Measurements from ENCODE around the gene ADGRG1.
"Not testable (repeated sequence)": the region's sequence is repeated elsewhere in the genome, so short reads cannot be mapped to it uniquely, and the experiment has no call there.

Gene ADGRG1

GRCh38 chr16:57698812-57699405 lies 70.5 kb downstream of the ADGRG1 start:
- no peak for DNase-seq (ENCODE audit: low read depth in 1 of 2, low spot score in 1 of 2)

GRCh38 chr16:57699481-57699880 lies 71.1 kb downstream of the ADGRG1 start:
- DNase-seq (ENCODE audit: low read depth in 1 of 2, low spot score in 1 of 2) = no peak

- DNase-seq (ENCODE audit: low read depth in 1 of 2, low spot score in 1 of 2) = no peak
Measured at GRCh38 chr16:57699899-57700298, 71.5 kb downstream of the ADGRG1 start.

- DNase-seq (ENCODE audit: low read depth in 1 of 2, low spot score in 1 of 2) = no peak
Measured at GRCh38 chr16:57700781-57701551, 72.5 kb downstream of the ADGRG1 start.

- DNase-seq (ENCODE audit: low read depth in 1 of 2, low spot score in 1 of 2) = no peak
Measured at GRCh38 chr16:57701759-57702371, 73.4 kb downstream of the ADGRG1 start.

- no peak for DNase-seq (ENCODE audit: low read depth in 1 of 2, low spot score in 1 of 2)
Measured at GRCh38 chr16:57703416-57704010, 75.1 kb downstream of the ADGRG1 start.

- DNase-seq (ENCODE audit: low read depth in 1 of 2, low spot score in 1 of 2) = no peak
Measured at GRCh38 chr16:57704011-57704904, 75.8 kb downstream of the ADGRG1 start.

- DNase-seq (ENCODE audit: low read depth in 1 of 2, low spot score in 1 of 2) = no peak
Measured at GRCh38 chr16:57704905-57705852, 76.7 kb downstream of the ADGRG1 start.

- DNase-seq (ENCODE audit: low read depth in 1 of 2, low spot score in 1 of 2) = no peak
Measured at GRCh38 chr16:57706717-57707116, 78.3 kb downstream of the ADGRG1 start.

GRCh38 chr16:57707331-57707730 lies 78.9 kb downstream of the ADGRG1 start:
- DNase-seq (ENCODE audit: low read depth in 1 of 2, low spot score in 1 of 2) = no peak

- DNase-seq (ENCODE audit: low read depth in 1 of 2, low spot score in 1 of 2) = no peak
Measured at GRCh38 chr16:57708168-57708567, 79.7 kb downstream of the ADGRG1 start.

GRCh38 chr16:57709663-57710062 lies 81.2 kb downstream of the ADGRG1 start:
- DNase-seq (ENCODE audit: low read depth in 1 of 2, low spot score in 1 of 2) = no peak

- DNase-seq (ENCODE audit: low read depth in 1 of 2, low spot score in 1 of 2) = no peak
Measured at GRCh38 chr16:57711346-57711745, 82.9 kb downstream of the ADGRG1 start.

GRCh38 chr16:57711993-57712392 lies 83.6 kb downstream of the ADGRG1 start:
- no peak for DNase-seq (ENCODE audit: low read depth in 1 of 2, low spot score in 1 of 2)

GRCh38 chr16:57712569-57712968 lies 84.1 kb downstream of the ADGRG1 start:
- not testable (repeated sequence) for DNase-seq (ENCODE audit: low read depth in 1 of 2, low spot score in 1 of 2)

- no peak for DNase-seq (ENCODE audit: low read depth in 1 of 2, low spot score in 1 of 2)
Measured at GRCh38 chr16:57713596-57713995, 85.2 kb downstream of the ADGRG1 start.

GRCh38 chr16:57714047-57714446 lies 85.6 kb downstream of the ADGRG1 start:
- no peak for DNase-seq (ENCODE audit: low read depth in 1 of 2, low spot score in 1 of 2)
